Activated CD4-positive, alpha-beta T cell treated with anti-CD3 and anti-CD28 coated beads for 36 hours (primary cell): Measurements from ENCODE around the gene SFSWAP. TPM values are rescaled to one million over a fixed set of nuclear protein-coding genes. Genes with fewer than 3 reads are reported as not detected.

Experiments
- ATAC-seq: fragments of 200-7000 bp; cut with Tn5 transposase; one replicate; pipeline ENCODE4 v1.10.0; 2021; ENCODE audit warnings: mild to moderate bottlenecking, moderate library complexity
- CTCF ChIA-PET: fragments of 350-600 bp; sonication (Branson Sonifier 250); formaldehyde crosslinking; loops from one replicate; lab custom pipeline; 2021; ENCODE audit warnings: antibody characterized with exemption; lab: Charles Lee
- POLR2A ChIA-PET: fragments of 350-600 bp; sonication (Branson Sonifier 250); formaldehyde crosslinking; loops from one replicate; lab custom pipeline; 2021; ENCODE audit warnings: antibody characterized with exemption, inconsistent platforms; lab: Charles Lee
- DNase-seq: peaks from one replicate; pipeline ENCODE4 v3.0.0-alpha.2; 2020
- H3K27ac Mint-ChIP-seq: one replicate; pipeline ENCODE4 v1.8.0; 2021; ENCODE audit warnings: mixed read lengths
- H3K27me3 Mint-ChIP-seq: one replicate; pipeline ENCODE4 v1.8.0; 2021; ENCODE audit warnings: mixed read lengths
- H3K36me3 Mint-ChIP-seq: one replicate; pipeline ENCODE4 v1.8.0; 2021; ENCODE audit warnings: low read depth, mixed read lengths
- H3K4me1 Mint-ChIP-seq: one replicate; pipeline ENCODE4 v1.8.0; 2021; ENCODE audit warnings: mixed read lengths
- H3K4me3 Mint-ChIP-seq: one replicate; pipeline ENCODE4 v1.8.0; 2021; ENCODE audit warnings: mild to moderate bottlenecking, moderate library complexity, mixed read lengths
- H3K9me3 Mint-ChIP-seq: one replicate; pipeline ENCODE4 v1.8.0; 2021; ENCODE audit warnings: low read depth, mixed read lengths
- intact Hi-C, 2 experiments: fragments of 100-400 bp; cut with DNase I in 1 of 2; cut with micrococcal nuclease in 1 of 2; formaldehyde crosslinking; loops; one replicate each; pipeline versions ENCODE4 v1.14.2 to v1.15.1; 2022 to 2024; cut with DNase I, micrococcal nuclease
- total RNA-seq, 2 experiments: library from RNA; stranded (reverse); gene quantifications; one replicate each; pipeline ENCODE4 v1.2.3, GENCODE V29; 2021

The SFSWAP gene
- total RNA-seq, 2 experiments from 2014 or later: 47.9 to 73.1 TPM

GRCh38 chr12:131725503-131725902 is 14.6 kb downstream of the SFSWAP start:
- CTCF ChIA-PET: interaction anchor here (1.3 kb wide), 1 partner anchor 9 kb away, joined by 3 read pairs; no protein-coding TSS in a partner anchor
- DNase-seq (no peak), ATAC-seq (no peak)
- Mint-ChIP-seq H3K36me3 (peaks cover 65% of the 10 kb centered on the region), H3K4me3 (no peak overlapping the region), H3K9me3 (no peaks in the 10 kb centered on the region), H3K4me1 (no peaks in the 10 kb centered on the region), H3K27ac (no peak overlapping the region), H3K27me3 (no peaks in the 10 kb centered on the region)
- intact Hi-C loops: no loop called here
- POLR2A ChIA-PET: interaction anchor here (1.0 kb wide), 1 partner anchor 10 kb away, joined by 3 read pairs; no protein-coding TSS in a partner anchor

DNA sequence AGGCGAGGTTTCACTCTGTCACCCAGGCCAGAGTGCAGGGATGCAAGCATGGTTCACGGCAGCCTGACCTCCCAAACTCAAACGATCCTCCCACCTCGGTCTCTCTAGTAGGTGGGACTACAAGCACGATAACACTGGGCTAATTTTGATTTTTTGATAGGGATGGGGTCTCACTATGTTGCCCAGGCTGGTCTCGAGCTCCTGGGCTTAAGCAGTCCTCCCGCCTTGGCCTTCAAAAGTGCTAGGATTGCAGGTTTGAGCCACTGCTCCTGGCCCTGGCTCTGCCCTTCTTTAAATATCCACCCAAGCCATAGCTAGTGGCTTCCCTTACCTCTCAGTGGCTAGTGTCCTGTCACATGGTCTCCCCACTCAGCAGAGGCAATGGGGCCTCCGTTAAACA is 17.8 kb downstream of the SFSWAP start:
- Mint-ChIP-seq H3K4me3 (no peak overlapping the region), H3K9me3 (no peaks in the 10 kb centered on the region), H3K27me3 (no peaks in the 10 kb centered on the region), H3K4me1 (no peaks in the 10 kb centered on the region), H3K36me3 (peaks cover 58% of the 10 kb centered on the region), H3K27ac (no peak overlapping the region)
- POLR2A ChIA-PET: no interaction called here
- intact Hi-C loops: no loop called here
- CTCF ChIA-PET: interaction anchor here (1.5 kb wide), 1 partner anchor 12 kb away, joined by 4 read pairs; no protein-coding TSS in a partner anchor
- DNase-seq (no peak), ATAC-seq (no peak)

GRCh38 chr12:131729254-131729955 is 18.5 kb downstream of the SFSWAP start:
- ChIA-PET CTCF (interaction anchor here (1.5 kb wide), 1 partner anchor 12 kb away, joined by 4 read pairs; no protein-coding TSS in a partner anchor), POLR2A (no interaction called here)
- intact Hi-C loops: no loop called here
- no peak overlapping the region for H3K27ac Mint-ChIP-seq
- peaks cover 64% of the 10 kb centered on the region for H3K36me3 Mint-ChIP-seq
- no peak for ATAC-seq
- no peaks in the 10 kb centered on the region for H3K9me3 Mint-ChIP-seq
- no peaks in the 10 kb centered on the region for H3K27me3 Mint-ChIP-seq
- DNase-seq: no peak
- H3K4me3 Mint-ChIP-seq: no peak overlapping the region
- H3K4me1 Mint-ChIP-seq: no peaks in the 10 kb centered on the region

DNA sequence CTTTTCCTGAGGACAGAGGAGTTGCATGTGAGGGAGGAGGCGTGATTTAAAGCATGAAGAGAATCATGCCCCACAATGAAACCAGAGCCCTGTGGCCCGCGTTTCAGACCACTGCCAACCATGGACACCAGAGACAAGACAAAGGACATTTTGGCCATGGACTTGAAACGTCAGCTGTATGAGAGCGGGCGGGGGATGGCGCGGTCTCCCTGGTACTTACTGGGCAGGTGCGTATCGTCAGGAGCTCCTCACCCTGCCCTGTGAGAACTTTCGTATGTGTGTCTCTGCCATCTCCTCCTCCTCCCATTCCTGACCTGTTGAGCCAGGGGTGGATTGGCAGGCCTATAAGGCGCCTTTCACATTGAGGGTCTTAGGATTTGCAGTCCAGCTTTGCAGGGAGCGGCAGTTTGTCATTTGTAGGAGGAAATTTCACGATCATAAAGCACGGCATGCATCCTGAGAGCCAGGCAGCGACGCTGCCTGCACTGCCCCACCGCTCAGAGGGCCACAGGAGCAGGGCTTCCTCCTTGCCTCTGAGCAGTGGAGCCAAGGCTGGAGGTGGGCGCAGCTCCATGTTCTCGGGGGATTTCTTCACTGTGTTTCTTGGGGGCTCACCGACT is 22.2 kb downstream of the SFSWAP start:
- CTCF ChIA-PET: interaction anchor here (0.8 to 1.3 kb wide), 2 partner anchors 18 to 22 kb away, joined by 3 read pairs; no protein-coding TSS in a partner anchor
- H3K27ac Mint-ChIP-seq: no peak overlapping the region
- H3K36me3 Mint-ChIP-seq: peaks cover 52% of the 10 kb centered on the region

DNA sequence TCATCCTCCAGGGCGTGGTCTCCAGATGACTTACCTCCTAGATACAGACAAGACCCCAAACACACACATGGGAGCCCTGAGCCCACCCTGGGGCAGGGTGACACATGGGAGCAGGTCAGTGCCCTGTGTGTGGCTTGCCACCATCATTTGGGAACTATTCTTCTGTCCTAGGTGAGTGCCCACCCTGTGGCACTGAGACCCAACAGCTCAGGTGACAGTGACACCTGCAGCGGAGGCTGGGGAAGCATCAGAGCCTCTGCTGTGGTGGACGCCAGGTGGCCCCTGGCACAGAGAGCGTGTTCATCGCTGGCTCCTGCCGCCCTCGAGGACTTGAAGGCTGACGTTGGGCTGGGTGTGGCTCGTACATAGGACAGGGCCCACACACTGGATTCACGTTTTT is 23.0 kb downstream of the SFSWAP start:
- no peaks in the 10 kb centered on the region for H3K27me3 Mint-ChIP-seq
- H3K9me3 Mint-ChIP-seq: no peaks in the 10 kb centered on the region
- CTCF ChIA-PET: no interaction called here
- DNase-seq (no peak), ATAC-seq (no peak)
- intact Hi-C loops: no loop called here
- POLR2A ChIA-PET: no interaction called here
- H3K4me1 Mint-ChIP-seq: no peaks in the 10 kb centered on the region
- H3K36me3 Mint-ChIP-seq: peaks cover 47% of the 10 kb centered on the region
- no peak overlapping the region for H3K27ac Mint-ChIP-seq
- no peak overlapping the region for H3K4me3 Mint-ChIP-seq

More for the DNA sequence above, 22.2 kb downstream of the SFSWAP start:
- no peaks in the 10 kb centered on the region for H3K27me3 Mint-ChIP-seq
- no peak overlapping the region for H3K4me3 Mint-ChIP-seq
- POLR2A ChIA-PET: no interaction called here
- ATAC-seq (no peak), DNase-seq (no peak)
- no peaks in the 10 kb centered on the region for H3K9me3 Mint-ChIP-seq
- intact Hi-C loops: no loop called here
- H3K4me1 Mint-ChIP-seq: no peaks in the 10 kb centered on the region

- intact Hi-C loops: no loop called here
- Mint-ChIP-seq H3K4me3 (no peak overlapping the region), H3K4me1 (no peaks in the 10 kb centered on the region), H3K36me3 (peaks cover 40% of the 10 kb centered on the region), H3K9me3 (no peaks in the 10 kb centered on the region), H3K27ac (no peak overlapping the region), H3K27me3 (no peaks in the 10 kb centered on the region)
- DNase-seq (no peak), ATAC-seq (no peak)
- CTCF ChIA-PET: no interaction called here
- POLR2A ChIA-PET: no interaction called here
Measured at GRCh38 chr12:131734336-131735152, 23.7 kb downstream of the SFSWAP start.

DNA sequence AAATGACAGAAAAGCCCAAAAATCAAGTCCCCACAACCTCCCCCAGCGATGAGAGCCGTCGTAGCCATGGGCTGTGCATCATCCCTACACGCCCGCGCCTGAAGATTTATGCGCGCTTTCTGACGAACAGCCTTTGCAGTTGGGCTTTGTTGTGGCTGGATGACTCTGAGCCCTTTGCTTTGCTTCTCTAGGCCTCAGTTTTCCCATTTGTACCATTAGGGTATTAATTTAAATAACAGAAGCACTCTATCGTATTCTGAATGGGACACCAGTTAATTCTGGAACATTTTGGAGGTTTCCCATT is 24.2 kb downstream of the SFSWAP start:
- no peaks in the 10 kb centered on the region for H3K9me3 Mint-ChIP-seq
- no peaks in the 10 kb centered on the region for H3K27me3 Mint-ChIP-seq
- ATAC-seq (no peak), DNase-seq (no peak)
- no peaks in the 10 kb centered on the region for H3K4me1 Mint-ChIP-seq
- peaks cover 35% of the 10 kb centered on the region for H3K36me3 Mint-ChIP-seq
- H3K27ac Mint-ChIP-seq: no peak overlapping the region
- intact Hi-C loops: no loop called here
- CTCF ChIA-PET: interaction anchor here (0.5 kb wide), 1 partner anchor 290 kb away, joined by 3 read pairs; no protein-coding TSS in a partner anchor
- H3K4me3 Mint-ChIP-seq: no peak overlapping the region
- POLR2A ChIA-PET: interaction anchor here (1.0 kb wide), 1 partner anchor 9 kb away, joined by 3 read pairs; no protein-coding TSS in a partner anchor

DNA sequence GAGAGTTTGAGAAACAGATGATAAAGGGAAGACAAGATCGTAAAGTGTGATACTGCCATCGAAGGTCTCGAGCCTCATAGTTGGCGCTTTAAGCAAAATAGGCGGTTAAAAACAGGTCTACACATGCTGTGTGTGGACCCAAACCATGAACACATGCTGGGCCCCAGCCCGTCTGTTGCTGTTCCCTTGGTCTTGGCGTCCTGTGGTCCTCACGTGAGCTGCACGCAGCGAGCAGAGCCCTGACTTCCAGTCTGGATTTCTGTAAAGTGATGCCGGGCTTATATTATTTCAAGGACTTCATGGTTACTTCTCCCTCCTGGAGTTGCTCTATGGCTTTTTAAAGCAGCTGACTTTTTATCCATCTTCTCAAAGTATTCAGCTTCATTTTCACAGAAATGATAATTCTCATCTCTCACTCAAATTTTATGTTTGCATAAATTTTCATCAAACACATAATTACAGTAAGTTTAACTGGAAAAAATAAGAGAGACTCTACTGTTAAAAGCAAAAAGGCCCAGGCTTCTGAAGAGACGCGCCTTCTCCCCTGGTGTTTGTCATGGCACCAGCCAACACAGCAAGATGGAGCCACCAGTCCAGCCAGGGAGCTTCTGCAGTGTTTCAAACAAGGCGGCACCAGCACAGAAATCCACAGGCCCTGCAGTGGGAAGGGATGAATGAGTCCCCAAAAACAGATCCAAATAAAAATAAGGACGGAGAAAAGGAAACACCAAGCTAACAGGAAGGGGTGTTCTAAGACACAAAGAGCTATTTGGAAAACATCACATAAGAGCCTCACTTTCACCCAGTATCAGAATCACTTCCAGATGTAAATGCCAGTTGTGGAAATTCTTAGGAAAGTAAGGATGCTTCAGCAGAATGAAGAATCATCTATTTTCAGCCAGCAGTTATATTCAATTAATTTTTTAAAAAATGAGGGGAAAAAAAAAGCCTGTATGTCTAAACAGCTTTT is 24.9 kb downstream of the SFSWAP start:
- intact Hi-C loops: no loop called here
- no peaks in the 10 kb centered on the region for H3K9me3 Mint-ChIP-seq
- H3K36me3 Mint-ChIP-seq: peaks cover 35% of the 10 kb centered on the region
- no peak for DNase-seq
- no peaks in the 10 kb centered on the region for H3K4me1 Mint-ChIP-seq
- no peak overlapping the region for H3K27ac Mint-ChIP-seq
- no peak overlapping the region for H3K4me3 Mint-ChIP-seq
- H3K27me3 Mint-ChIP-seq: no peaks in the 10 kb centered on the region
- ChIA-PET CTCF (interaction anchor here (0.5 to 1.1 kb wide), 2 partner anchors 20 to 290 kb away, joined by 3 read pairs; no protein-coding TSS in a partner anchor), POLR2A (interaction anchor here (1.0 kb wide), 1 partner anchor 10 kb away, joined by 3 read pairs; no protein-coding TSS in a partner anchor)
- no peak for ATAC-seq

DNA sequence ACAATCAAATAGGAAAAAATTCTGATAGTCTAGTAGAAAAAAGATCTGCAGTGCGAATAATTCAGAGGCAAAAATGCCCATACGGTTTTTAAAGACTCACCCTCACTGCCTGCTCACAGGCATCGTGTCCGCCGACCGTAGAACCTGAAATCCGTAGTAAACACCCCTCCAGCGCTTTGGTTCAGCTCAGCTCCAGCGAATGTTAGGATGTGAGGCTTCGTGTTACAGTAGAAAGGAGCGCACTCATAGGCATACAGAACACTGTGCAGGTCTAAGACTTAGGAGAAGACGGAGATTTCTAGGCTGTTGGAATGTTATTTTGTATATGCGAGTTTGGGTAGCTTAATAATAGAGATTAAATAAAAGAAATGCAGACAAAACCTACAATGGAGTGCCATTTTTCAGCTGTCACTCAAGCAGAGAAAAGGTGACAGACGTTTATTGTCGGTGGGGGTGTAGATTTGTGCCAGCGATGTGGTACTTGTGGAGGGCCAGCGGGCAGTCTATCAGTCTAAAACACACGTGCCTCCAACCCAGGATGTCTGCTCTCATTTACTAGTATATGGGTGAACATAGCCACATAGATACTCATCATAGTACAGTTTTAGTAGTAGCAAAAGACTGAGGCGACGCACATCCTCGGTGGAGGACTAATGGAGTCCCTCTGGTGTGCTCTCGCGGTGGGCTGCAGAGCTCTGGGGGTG is 25.7 kb downstream of the SFSWAP start:
- Mint-ChIP-seq H3K4me3 (no peak overlapping the region), H3K27ac (no peak overlapping the region), H3K9me3 (no peaks in the 10 kb centered on the region), H3K27me3 (no peaks in the 10 kb centered on the region), H3K36me3 (peaks cover 30% of the 10 kb centered on the region), H3K4me1 (no peaks in the 10 kb centered on the region)
- DNase-seq (no peak), ATAC-seq (no peak)
- POLR2A ChIA-PET: no interaction called here
- CTCF ChIA-PET: interaction anchor here (1.1 to 1.2 kb wide), 2 partner anchors 12 to 19 kb away, joined by 3 read pairs; no protein-coding TSS in a partner anchor
- intact Hi-C loops: no loop called here

- no peaks in the 10 kb centered on the region for H3K9me3 Mint-ChIP-seq
- DNase-seq: no peak
- POLR2A ChIA-PET: interaction anchor here (0.7 kb wide), 1 partner anchor 560 kb away, joined by 3 read pairs; no protein-coding TSS in a partner anchor
- H3K27ac Mint-ChIP-seq: no peak overlapping the region
- intact Hi-C loops: no loop called here
- no peaks in the 10 kb centered on the region for H3K4me1 Mint-ChIP-seq
- CTCF ChIA-PET: interaction anchor here (1.2 kb wide), 1 partner anchor 11 kb away, joined by 3 read pairs; no protein-coding TSS in a partner anchor
- no peak overlapping the region for H3K4me3 Mint-ChIP-seq
- no peak for ATAC-seq
- H3K36me3 Mint-ChIP-seq: peaks cover 35% of the 10 kb centered on the region
- no peaks in the 10 kb centered on the region for H3K27me3 Mint-ChIP-seq
Measured at GRCh38 chr12:131737150-131737827, 26.4 kb downstream of the SFSWAP start.
